Neural progenitor cell (in vitro differentiated cells): Measurements from ENCODE around the gene CTNNA3. TPM values are rescaled to one million over a fixed set of nuclear protein-coding genes. Genes with fewer than 3 reads are reported as not detected.

Experiments used
- DNase-seq: peaks from one replicate; pipeline ENCODE4 v3.0.0-alpha.2; 2016; ENCODE audit warnings: low spot score
- H2AFZ ChIP-seq: fragments of 200-600 bp; sonication (generic); replicated peaks from 2 replicates; pipeline ENCODE4 v1.6.1; 2016; ENCODE audit warnings: antibody characterized with exemption
- H3F3A ChIP-seq: fragments of 200-600 bp; sonication (generic); 2 replicates; pipeline ENCODE4 v1.6.1; 2016; ENCODE audit warnings: antibody characterized with exemption, low read depth
- H3K27ac ChIP-seq: fragments of 200-600 bp; sonication (generic); 2 replicates; pipeline ENCODE4 v1.5.1; 2016; ENCODE audit warnings: mild to moderate bottlenecking
- H3K27me3 ChIP-seq: fragments of 200-600 bp; sonication (generic); 2 replicates; pipeline ENCODE4 v1.6.1; 2016; ENCODE audit warnings: mild to moderate bottlenecking, moderate library complexity
- H3K36me3 ChIP-seq: fragments of 200-600 bp; sonication (generic); 2 replicates; pipeline ENCODE4 v1.5.1; 2016
- H3K4me1 ChIP-seq: fragments of 200-600 bp; sonication (generic); 2 replicates; pipeline ENCODE4 v1.6.1; 2016; ENCODE audit warnings: mixed run types
- H3K4me2 ChIP-seq: fragments of 200-600 bp; sonication (generic); 2 replicates; pipeline ENCODE4 v1.6.1; 2016
- H3K4me3 ChIP-seq: fragments of 200-600 bp; sonication (generic); 2 replicates; pipeline ENCODE4 v1.5.1; 2016
- H3K79me2 ChIP-seq: fragments of 200-600 bp; sonication (generic); 2 replicates; pipeline ENCODE4 v1.6.1; 2016; ENCODE audit warnings: low read depth
- H3K9ac ChIP-seq: fragments of 200-600 bp; sonication (generic); 2 replicates; pipeline ENCODE4 v1.6.1; 2016
- H3K9me3 ChIP-seq: fragments of 200-600 bp; sonication (generic); 2 replicates; pipeline ENCODE4 v1.5.1; 2016; ENCODE audit warnings: low read depth
- H4K20me1 ChIP-seq: fragments of 200-600 bp; sonication (generic); 2 replicates; pipeline ENCODE4 v1.6.1; 2016; ENCODE audit warnings: low read depth
- H3K27ac Mint-ChIP-seq: 3 replicates; pipeline ENCODE4 v1.8.0; 2021; ENCODE audit warnings: mixed read lengths
- H3K27me3 Mint-ChIP-seq: 2 replicates; pipeline ENCODE4 v1.8.0; 2022; ENCODE audit warnings: low read depth, mild to moderate bottlenecking, inconsistent platforms, moderate library complexity, mixed read lengths; ENCODE audit not compliant: insufficient read depth
- H3K36me3 Mint-ChIP-seq: 3 replicates; pipeline ENCODE4 v1.8.0; 2021; ENCODE audit warnings: mixed read lengths
- H3K4me1 Mint-ChIP-seq: 3 replicates; pipeline ENCODE4 v1.8.0; 2021; ENCODE audit warnings: mixed read lengths
- H3K4me3 Mint-ChIP-seq: 3 replicates; pipeline ENCODE4 v1.8.0; 2021; ENCODE audit warnings: mild to moderate bottlenecking, moderate library complexity, mixed read lengths
- H3K9me3 Mint-ChIP-seq: 3 replicates; pipeline ENCODE4 v1.8.0; 2020; ENCODE audit warnings: mixed read lengths
- EZH2 ChIP-seq: fragments of 200-600 bp; sonication (generic); IDR thresholded peaks from 2 replicates; pipeline ENCODE4 v1.6.1; 2017; ENCODE audit warnings: antibody characterized with exemption, mild to moderate bottlenecking, moderate library complexity
- EZH2phosphoT487 ChIP-seq: fragments of 200-600 bp; sonication (generic); IDR thresholded peaks from 2 replicates; pipeline ENCODE4 v1.6.1; 2017; ENCODE audit warnings: antibody characterized with exemption
- total RNA-seq: library from RNA; depleted of rRNA; stranded (reverse); fragments of >200 nt; gene quantifications from 2 replicates; pipeline ENCODE4 v1.2.3, GENCODE V29; 2015; ENCODE audit warnings: low replicate concordance
- TF ChIP-seq, protein P1 (sequence below): fragments of 200-600 bp; sonication (generic); IDR thresholded peaks from 2 replicates; pipeline ENCODE4 v1.5.1; 2017; ENCODE audit warnings: antibody characterized with exemption, mild to moderate bottlenecking

The CTNNA3 gene
- total RNA-seq, 1 donor from 2014 or later, result 12.9 TPM

DNA sequence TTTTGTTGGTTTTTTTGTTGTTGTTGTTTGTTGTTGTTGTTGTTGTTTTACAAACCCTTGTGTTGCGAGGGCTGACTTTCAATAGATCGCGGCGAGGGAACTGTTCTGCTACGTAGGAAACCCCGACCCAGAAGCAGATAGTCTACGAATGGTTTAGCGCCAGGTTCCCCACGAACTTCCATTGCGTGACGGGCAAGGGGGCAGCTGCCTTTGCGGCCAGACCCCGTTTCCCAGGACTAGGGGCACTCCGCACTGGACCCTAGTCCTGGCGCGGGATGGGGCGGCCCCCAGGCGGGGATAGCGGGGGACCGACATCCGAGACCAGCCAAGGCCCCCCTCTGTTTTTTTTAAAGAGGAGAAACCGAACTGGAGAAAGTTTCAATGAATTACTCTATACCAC, 650.6 kb downstream of the CTNNA3 start:
- Histone ChIP-seq H3K36me3 (no peaks in the 10 kb centered on the region), H3F3A (no peaks in the 10 kb centered on the region), H3K9ac (no peak overlapping the region), H3K4me1 (no peaks in the 10 kb centered on the region), H3K27ac (no peak overlapping the region), H3K79me2 (no peaks in the 10 kb centered on the region), H2AFZ (no peak overlapping the region), H3K4me3 (no peak overlapping the region), H3K4me2 (no peak overlapping the region), H4K20me1 (no peaks in the 10 kb centered on the region), H3K9me3 (no peaks in the 10 kb centered on the region), H3K27me3 (no peaks in the 10 kb centered on the region)
- no peak overlapping the region for H3K27ac Mint-ChIP-seq
- H3K36me3 Mint-ChIP-seq, result no peaks in the 10 kb centered on the region
- H3K27me3 Mint-ChIP-seq, result no peaks in the 10 kb centered on the region
- TF ChIP-seq, protein P1, sequence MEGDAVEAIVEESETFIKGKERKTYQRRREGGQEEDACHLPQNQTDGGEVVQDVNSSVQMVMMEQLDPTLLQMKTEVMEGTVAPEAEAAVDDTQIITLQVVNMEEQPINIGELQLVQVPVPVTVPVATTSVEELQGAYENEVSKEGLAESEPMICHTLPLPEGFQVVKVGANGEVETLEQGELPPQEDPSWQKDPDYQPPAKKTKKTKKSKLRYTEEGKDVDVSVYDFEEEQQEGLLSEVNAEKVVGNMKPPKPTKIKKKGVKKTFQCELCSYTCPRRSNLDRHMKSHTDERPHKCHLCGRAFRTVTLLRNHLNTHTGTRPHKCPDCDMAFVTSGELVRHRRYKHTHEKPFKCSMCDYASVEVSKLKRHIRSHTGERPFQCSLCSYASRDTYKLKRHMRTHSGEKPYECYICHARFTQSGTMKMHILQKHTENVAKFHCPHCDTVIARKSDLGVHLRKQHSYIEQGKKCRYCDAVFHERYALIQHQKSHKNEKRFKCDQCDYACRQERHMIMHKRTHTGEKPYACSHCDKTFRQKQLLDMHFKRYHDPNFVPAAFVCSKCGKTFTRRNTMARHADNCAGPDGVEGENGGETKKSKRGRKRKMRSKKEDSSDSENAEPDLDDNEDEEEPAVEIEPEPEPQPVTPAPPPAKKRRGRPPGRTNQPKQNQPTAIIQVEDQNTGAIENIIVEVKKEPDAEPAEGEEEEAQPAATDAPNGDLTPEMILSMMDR, result no peak
- TF ChIP-seq EZH2phosphoT487 (no peak), EZH2 (no peak)
- no peaks in the 10 kb centered on the region for H3K9me3 Mint-ChIP-seq
- H3K4me3 Mint-ChIP-seq, result no peak overlapping the region
- H3K4me1 Mint-ChIP-seq, result peaks cover under 1% of the 10 kb centered on the region
- DNase-seq, result no peak

DNA sequence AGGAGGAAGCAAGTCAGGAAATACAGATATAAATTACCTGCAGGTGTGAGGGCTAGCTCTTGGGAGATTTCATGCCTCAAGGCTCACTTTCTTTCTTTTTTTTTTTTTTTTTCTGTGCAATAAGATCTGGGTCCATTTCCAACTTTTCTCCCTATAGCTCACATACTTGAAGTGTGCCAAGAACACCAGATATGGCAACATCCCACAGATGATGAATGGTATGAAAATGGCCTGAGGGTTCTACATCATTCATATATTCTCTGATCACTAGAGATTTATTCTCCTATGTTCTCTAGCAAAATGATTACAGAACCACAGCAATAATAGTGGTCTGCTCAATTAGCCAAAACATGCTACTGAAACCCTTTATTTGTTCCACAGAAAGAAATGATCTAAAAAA, 653.0 kb downstream of the CTNNA3 start:
- no peak overlapping the region for H3K4me2 ChIP-seq
- no peaks in the 10 kb centered on the region for H3K4me1 Mint-ChIP-seq
- no peaks in the 10 kb centered on the region for H3K27me3 Mint-ChIP-seq
- no peaks in the 10 kb centered on the region for H3K9me3 Mint-ChIP-seq
- TF ChIP-seq EZH2 (no peak), EZH2phosphoT487 (no peak)
- TF ChIP-seq, protein P1, result no peak
- H3K27me3 ChIP-seq, result no peaks in the 10 kb centered on the region
- no peak overlapping the region for H3K27ac ChIP-seq
- H3K27ac Mint-ChIP-seq, result no peak overlapping the region
- H3K4me1 ChIP-seq, result no peaks in the 10 kb centered on the region
- H3F3A ChIP-seq, result no peaks in the 10 kb centered on the region
- no peak overlapping the region for H3K4me3 ChIP-seq
- H3K4me3 Mint-ChIP-seq, result no peak overlapping the region
- H2AFZ ChIP-seq, result no peak overlapping the region
- no peaks in the 10 kb centered on the region for H3K79me2 ChIP-seq
- no peak overlapping the region for H3K9ac ChIP-seq
- no peaks in the 10 kb centered on the region for H3K36me3 ChIP-seq
- H3K36me3 Mint-ChIP-seq, result no peaks in the 10 kb centered on the region
- H3K9me3 ChIP-seq, result no peaks in the 10 kb centered on the region
- no peak for DNase-seq
- no peaks in the 10 kb centered on the region for H4K20me1 ChIP-seq

DNA sequence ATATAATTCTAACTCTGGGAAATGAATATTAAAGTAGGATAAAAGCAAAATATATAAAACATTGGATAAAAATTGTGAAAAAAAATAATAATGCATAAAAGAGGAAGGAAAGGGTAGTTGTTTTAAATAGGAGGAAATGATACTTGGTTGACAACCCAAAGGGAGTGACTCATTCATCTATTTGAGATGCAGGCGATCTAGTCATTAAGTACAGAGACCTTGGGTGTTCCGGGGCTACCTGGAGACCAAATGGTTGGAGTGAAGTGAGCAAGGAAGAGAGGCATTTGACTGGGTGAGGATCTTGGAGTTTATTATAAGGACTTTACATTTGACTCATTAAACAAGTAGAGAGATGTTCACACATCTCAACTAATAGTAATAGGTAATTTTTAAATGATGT, 659.2 kb downstream of the CTNNA3 start:
- H3K27ac Mint-ChIP-seq, result no peak overlapping the region
- H3K27ac ChIP-seq, result no peak overlapping the region
- H3K27me3 Mint-ChIP-seq, result no peaks in the 10 kb centered on the region
- TF ChIP-seq, protein P1, result no peak
- TF ChIP-seq EZH2phosphoT487 (no peak), EZH2 (no peak)
- no peak for DNase-seq
- H3F3A ChIP-seq, result no peaks in the 10 kb centered on the region
- H3K4me2 ChIP-seq, result no peak overlapping the region
- no peaks in the 10 kb centered on the region for H3K4me1 ChIP-seq
- no peaks in the 10 kb centered on the region for H3K79me2 ChIP-seq
- no peaks in the 10 kb centered on the region for H3K36me3 ChIP-seq
- H2AFZ ChIP-seq, result no peak overlapping the region
- no peaks in the 10 kb centered on the region for H3K27me3 ChIP-seq
- H3K4me3 ChIP-seq, result no peak overlapping the region
- no peaks in the 10 kb centered on the region for H3K4me1 Mint-ChIP-seq
- no peaks in the 10 kb centered on the region for H3K9me3 Mint-ChIP-seq
- no peaks in the 10 kb centered on the region for H3K9me3 ChIP-seq
- H3K36me3 Mint-ChIP-seq, result no peaks in the 10 kb centered on the region
- no peak overlapping the region for H3K4me3 Mint-ChIP-seq
- no peak overlapping the region for H3K9ac ChIP-seq
- no peaks in the 10 kb centered on the region for H4K20me1 ChIP-seq

DNA sequence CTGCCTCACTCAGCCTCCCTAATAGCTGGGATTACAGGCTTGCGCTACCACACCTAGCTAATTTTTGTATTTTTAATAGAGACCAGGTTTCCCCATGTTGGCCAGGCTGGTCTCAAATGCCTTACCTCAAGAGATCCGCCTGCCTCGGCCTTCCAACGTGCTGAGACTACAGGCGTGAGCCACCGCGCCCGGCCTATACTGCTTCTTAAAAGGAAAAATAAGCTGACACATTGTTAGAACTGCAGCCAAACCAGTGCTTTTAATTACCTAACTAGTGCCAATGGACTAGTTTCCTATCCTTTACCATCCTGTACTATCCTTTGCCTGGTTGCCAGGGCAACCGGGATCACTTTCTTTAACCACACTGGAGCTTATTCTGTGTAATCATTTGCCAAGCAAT, 662.1 kb downstream of the CTNNA3 start:
- no peaks in the 10 kb centered on the region for H3K9me3 Mint-ChIP-seq
- H3F3A ChIP-seq, result no peaks in the 10 kb centered on the region
- H3K9ac ChIP-seq, result no peak overlapping the region
- H3K27ac ChIP-seq, result no peak overlapping the region
- DNase-seq, result no peak
- H4K20me1 ChIP-seq, result no peaks in the 10 kb centered on the region
- H3K27me3 ChIP-seq, result no peaks in the 10 kb centered on the region
- H3K4me1 ChIP-seq, result no peaks in the 10 kb centered on the region
- no peaks in the 10 kb centered on the region for H3K36me3 Mint-ChIP-seq
- H3K36me3 ChIP-seq, result no peaks in the 10 kb centered on the region
- H3K4me2 ChIP-seq, result no peak overlapping the region
- H3K4me1 Mint-ChIP-seq, result no peaks in the 10 kb centered on the region
- TF ChIP-seq EZH2phosphoT487 (no peak), EZH2 (no peak)
- TF ChIP-seq, protein P1, result no peak
- no peaks in the 10 kb centered on the region for H3K27me3 Mint-ChIP-seq
- H3K9me3 ChIP-seq, result no peaks in the 10 kb centered on the region
- no peak overlapping the region for H3K4me3 Mint-ChIP-seq
- H3K79me2 ChIP-seq, result no peaks in the 10 kb centered on the region
- no peak overlapping the region for H2AFZ ChIP-seq
- no peak overlapping the region for H3K27ac Mint-ChIP-seq
- H3K4me3 ChIP-seq, result no peak overlapping the region
